WTC11 (cell line): ENCODE measurements around the gene GINM1. TPM values are rescaled to one million over a fixed set of nuclear protein-coding genes. Genes with fewer than 3 reads are reported as not detected.
A peak's percentile ranks its signal among the peaks of the same experiment; 100 is the strongest.

Experiments
- ATAC-seq: fragments of 200-7000 bp; cut with Tn5 transposase; 2 replicates; pipeline ENCODE4 v1.10.0; 2021; ENCODE audit warnings: mild to moderate bottlenecking, moderate library complexity
- Bru-seq: library from RNA; stranded (reverse); fragments of 400-500 nt; gene quantifications from one replicate; lab custom pipeline; 2021; lab: Mats Ljungman, UMichigan
- CTCF ChIA-PET: fragments of 300-600 bp; sonication (Branson Sonifier 250); formaldehyde crosslinking; loops from one replicate; lab custom pipeline; 2021; ENCODE audit warnings: antibody characterized with exemption; lab: Charles Lee
- POLR2A ChIA-PET: fragments of 350-600 bp; sonication (Branson Sonifier 250); formaldehyde crosslinking; loops from one replicate; lab custom pipeline; 2021; ENCODE audit warnings: antibody characterized with exemption; lab: Charles Lee
- DNase-seq: peaks from one replicate; pipeline ENCODE4 v3.0.0; 2021; ENCODE audit warnings: low spot score
- H3K27ac Mint-ChIP-seq: 2 replicates; pipeline ENCODE4 v1.8.0; 2021; ENCODE audit warnings: mixed read lengths
- H3K27me3 Mint-ChIP-seq: 2 replicates; pipeline ENCODE4 v1.8.0; 2021; ENCODE audit warnings: low read depth, mild to moderate bottlenecking, moderate library complexity, mixed read lengths
- H3K36me3 Mint-ChIP-seq: 2 replicates; pipeline ENCODE4 v1.8.0; 2021; ENCODE audit warnings: mixed read lengths
- H3K4me1 Mint-ChIP-seq: 2 replicates; pipeline ENCODE4 v1.8.0; 2022; ENCODE audit warnings: mixed read lengths
- H3K4me3 Mint-ChIP-seq: 2 replicates; pipeline ENCODE4 v1.8.0; 2021; ENCODE audit warnings: mild to moderate bottlenecking, moderate library complexity, mixed read lengths
- H3K9me3 Mint-ChIP-seq: 2 replicates; pipeline ENCODE4 v1.8.0; 2021; ENCODE audit warnings: mixed read lengths
- ATF6 ChIP-seq: sonication (generic); formaldehyde crosslinking; IDR thresholded peaks from 2 replicates; pipeline ENCODE4 v1.8.1; 2023; ENCODE audit warnings: mild to moderate bottlenecking, missing genetic modification reagents
- CREM ChIP-seq: sonication (generic); formaldehyde crosslinking; IDR thresholded peaks from 2 replicates; pipeline ENCODE4 v1.8.1; 2022; ENCODE audit warnings: mild to moderate bottlenecking, missing genetic modification reagents, moderate library complexity
- FOXK1 ChIP-seq: sonication (generic); formaldehyde crosslinking; IDR thresholded peaks from 2 replicates; pipeline ENCODE4 v1.8.0; 2022; ENCODE audit warnings: mild to moderate bottlenecking, moderate library complexity, missing genetic modification reagents
- FOXP1 ChIP-seq: sonication (generic); formaldehyde crosslinking; IDR thresholded peaks from 2 replicates; pipeline ENCODE4 v1.8.0; 2022; ENCODE audit warnings: missing genetic modification reagents, mild to moderate bottlenecking, moderate library complexity, borderline replicate concordance
- GABPB1 ChIP-seq: sonication (generic); formaldehyde crosslinking; IDR thresholded peaks from 2 replicates; pipeline ENCODE4 v1.8.1; 2023; ENCODE audit warnings: mild to moderate bottlenecking, missing genetic modification reagents
- JAZF1 ChIP-seq: fragments of 250-450 bp; sonication (Bioruptor Pico); IDR thresholded peaks from 2 replicates; pipeline ENCODE4 v1.9.0; 2021; ENCODE audit warnings: moderate library complexity, mild to moderate bottlenecking, inconsistent platforms
- KAT7 ChIP-seq: sonication (generic); formaldehyde crosslinking; IDR thresholded peaks from 2 replicates; pipeline ENCODE4 v1.8.1; 2023; ENCODE audit warnings: missing genetic modification reagents, mild to moderate bottlenecking, borderline replicate concordance
- NFYB ChIP-seq: sonication (generic); formaldehyde crosslinking; conservative IDR thresholded peaks from 2 replicates; pipeline ENCODE4 v1.8.0; 2022; ENCODE audit warnings: low read depth, missing genetic modification reagents
- NR2C2 ChIP-seq: sonication (generic); formaldehyde crosslinking; IDR thresholded peaks from 2 replicates; pipeline ENCODE4 v1.8.0; 2022; ENCODE audit warnings: mild to moderate bottlenecking, missing genetic modification reagents
- OVOL2 ChIP-seq: fragments of 250-450 bp; sonication (Bioruptor Pico); IDR thresholded peaks from 2 replicates; pipeline ENCODE4 v1.9.0; 2021; ENCODE audit warnings: mild to moderate bottlenecking, borderline replicate concordance
- SMAD3 ChIP-seq: sonication (generic); formaldehyde crosslinking; IDR thresholded peaks from 2 replicates; pipeline ENCODE4 v1.8.0; 2022; ENCODE audit warnings: missing genetic modification reagents, mild to moderate bottlenecking, borderline replicate concordance
- SMAD4 ChIP-seq: sonication (generic); formaldehyde crosslinking; IDR thresholded peaks from 2 replicates; pipeline ENCODE4 v1.8.0; 2022; ENCODE audit warnings: mild to moderate bottlenecking, missing genetic modification reagents
- SP1 ChIP-seq: sonication (generic); formaldehyde crosslinking; conservative IDR thresholded peaks from 2 replicates; pipeline ENCODE4 v1.8.1; 2022; ENCODE audit warnings: missing genetic modification reagents
- TEAD1 ChIP-seq: sonication (generic); formaldehyde crosslinking; IDR thresholded peaks from 2 replicates; pipeline ENCODE4 v1.8.0; 2022; ENCODE audit warnings: mild to moderate bottlenecking, missing genetic modification reagents
- TP53 ChIP-seq: sonication (generic); formaldehyde crosslinking; IDR thresholded peaks from 2 replicates; pipeline ENCODE4 v1.8.1; 2023; ENCODE audit warnings: mild to moderate bottlenecking, missing genetic modification reagents
- ZBTB21 ChIP-seq: sonication (generic); formaldehyde crosslinking; IDR thresholded peaks from 2 replicates; pipeline ENCODE4 v1.8.1; 2023; ENCODE audit warnings: mild to moderate bottlenecking, missing genetic modification reagents, borderline replicate concordance
- ZNF263 ChIP-seq: sonication (generic); formaldehyde crosslinking; IDR thresholded peaks from 2 replicates; pipeline ENCODE4 v1.8.1; 2022; ENCODE audit warnings: low read depth, mild to moderate bottlenecking, moderate library complexity, missing genetic modification reagents
- ZNF317 ChIP-seq: sonication (generic); formaldehyde crosslinking; IDR thresholded peaks from 2 replicates; pipeline ENCODE4 v1.8.1; 2023; ENCODE audit warnings: low read depth, mild to moderate bottlenecking, moderate library complexity, missing genetic modification reagents, borderline replicate concordance
- long read RNA-seq, 3 experiments: library from RNA in 1 of 3; library from capped mRNA in 1 of 3; library from polyadenylated mRNA in 1 of 3; unstranded in 2 of 3; stranded (forward) in 1 of 3; transcript quantifications; one replicate each; pipeline ENCODE4 v2.0.0, GENCODE V29; 2021
- total RNA-seq: library from RNA; stranded (reverse); gene quantifications from 3 replicates; pipeline ENCODE4 v1.2.3, GENCODE V29; 2021
- TF ChIP-seq, protein P1 (sequence below): sonication (generic); formaldehyde crosslinking; IDR thresholded peaks from 2 replicates; pipeline ENCODE4 v1.8.1; 2023; ENCODE audit warnings: mild to moderate bottlenecking, moderate library complexity, missing genetic modification reagents
- TF ChIP-seq, protein P2 (sequence below): sonication (generic); formaldehyde crosslinking; IDR thresholded peaks from 2 replicates; pipeline ENCODE4 v1.8.1; 2023; ENCODE audit warnings: mild to moderate bottlenecking, missing genetic modification reagents, moderate library complexity
- TF ChIP-seq, protein P3 (sequence below): fragments of 250-450 bp; sonication (Bioruptor Pico); IDR thresholded peaks from 2 replicates; pipeline ENCODE4 v1.8.0; 2021; ENCODE audit warnings: mild to moderate bottlenecking

The GINM1 gene
- 16.8 to 21.4 TPM (median 19.9 TPM) in 3 replicates for total RNA-seq
- percentile 83 among the genes with signal in this experiment for Bru-seq, nascent RNA
- long read RNA-seq, experiment 1, transcript GINM1-201 (8 exons, 2,024 nt), result major isoform, 61 of 76 reads
- long read RNA-seq, experiment 1, partial matches to known transcripts, result 3 of 76 reads
- long read RNA-seq, experiment 1, other reads (novel, unspliced or antisense), result 12 of 76 reads
- long read RNA-seq, experiment 2, transcript GINM1-201 (8 exons, 2,024 nt), result major isoform, 20 of 32 reads
- long read RNA-seq, experiment 2, partial matches to known transcripts, result 5 of 32 reads
- long read RNA-seq, experiment 2, other reads (novel, unspliced or antisense), result 7 of 32 reads
- long read RNA-seq, experiment 3, transcript GINM1-201 (8 exons, 2,024 nt), result major isoform, 23 of 26 reads
- long read RNA-seq, experiment 3, partial matches to known transcripts, result 2 of 26 reads
- long read RNA-seq, experiment 3, other reads (novel, unspliced or antisense), result 1 of 26 reads

GRCh38 chr6:149565527-149566409 lies at the start of gene GINM1:
GINM1 (plus strand) TSS chr6:149566375; CDS start chr6:149566415, 40 bp downstream.
- H3K36me3 Mint-ChIP-seq, result no peaks in the 10 kb centered on the region
- H3K4me3 Mint-ChIP-seq, result peak within 1 kb of the TSS; percentile 91
- ChIA-PET CTCF (interaction anchor here (0.6 to 1.5 kb wide), 11 partner anchors 11 to 364 kb away, joined by 3 to 7 read pairs (median 3); partner anchors contain the start of gene PPIL4), POLR2A (no interaction called here)
- peak; percentile 95 for DNase-seq
- TF ChIP-seq KAT7 (CRISPR knock-in tag), result no peak
- peak; percentile 51 for TF ChIP-seq GABPB1 (CRISPR knock-in tag)
- 0 out of 2 replicates have a peak, but pooled peaks have one; percentile 14 for TF ChIP-seq SP1 (CRISPR knock-in tag)
- no peaks in the 10 kb centered on the region; the same call in 1 of the 2 replicates for H3K27me3 Mint-ChIP-seq
- peaks cover 15% of the 10 kb centered on the region for H3K4me1 Mint-ChIP-seq
- no peaks in the 10 kb centered on the region for H3K9me3 Mint-ChIP-seq
- peak; percentile 92 for ATAC-seq
- peak within 1 kb of the TSS; percentile 88 for H3K27ac Mint-ChIP-seq

- POLR2A ChIA-PET, result no interaction called here
- Mint-ChIP-seq H3K36me3 (peaks cover 34% of the 10 kb centered on the region), H3K27ac (no peak overlapping the region)
Observed at GRCh38 chr6:149529650-149530049, 36.5 kb upstream of the GINM1 start.

GRCh38 chr6:149534742-149535141 lies 31.4 kb upstream of the GINM1 start:
- no peaks in the 10 kb centered on the region for H3K4me1 Mint-ChIP-seq
- CTCF ChIA-PET, result no interaction called here
- no peak for ATAC-seq
- no peaks in the 10 kb centered on the region for H3K9me3 Mint-ChIP-seq
- H3K36me3 Mint-ChIP-seq, result peaks cover 51% of the 10 kb centered on the region
- H3K4me3 Mint-ChIP-seq, result no peak overlapping the region
- H3K27me3 Mint-ChIP-seq, result no peaks in the 10 kb centered on the region
- no peak for TF ChIP-seq SP1 (CRISPR knock-in tag)
- no peak for TF ChIP-seq SMAD4 (CRISPR knock-in tag)
- TF ChIP-seq ZBTB21, result no peak
- no peak for TF ChIP-seq OVOL2
- TF ChIP-seq ZNF263, result no peak
- no peak for TF ChIP-seq TEAD1
- TF ChIP-seq, protein P1, sequence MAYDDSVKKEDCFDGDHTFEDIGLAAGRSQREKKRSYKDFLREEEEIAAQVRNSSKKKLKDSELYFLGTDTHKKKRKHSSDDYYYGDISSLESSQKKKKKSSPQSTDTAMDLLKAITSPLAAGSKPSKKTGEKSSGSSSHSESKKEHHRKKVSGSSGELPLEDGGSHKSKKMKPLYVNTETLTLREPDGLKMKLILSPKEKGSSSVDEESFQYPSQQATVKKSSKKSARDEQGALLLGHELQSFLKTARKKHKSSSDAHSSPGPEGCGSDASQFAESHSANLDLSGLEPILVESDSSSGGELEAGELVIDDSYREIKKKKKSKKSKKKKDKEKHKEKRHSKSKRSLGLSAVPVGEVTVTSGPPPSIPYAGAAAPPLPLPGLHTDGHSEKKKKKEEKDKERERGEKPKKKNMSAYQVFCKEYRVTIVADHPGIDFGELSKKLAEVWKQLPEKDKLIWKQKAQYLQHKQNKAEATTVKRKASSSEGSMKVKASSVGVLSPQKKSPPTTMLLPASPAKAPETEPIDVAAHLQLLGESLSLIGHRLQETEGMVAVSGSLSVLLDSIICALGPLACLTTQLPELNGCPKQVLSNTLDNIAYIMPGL (CRISPR knock-in tag), result no peak
- no peak for TF ChIP-seq FOXK1
- TF ChIP-seq, protein P2, sequence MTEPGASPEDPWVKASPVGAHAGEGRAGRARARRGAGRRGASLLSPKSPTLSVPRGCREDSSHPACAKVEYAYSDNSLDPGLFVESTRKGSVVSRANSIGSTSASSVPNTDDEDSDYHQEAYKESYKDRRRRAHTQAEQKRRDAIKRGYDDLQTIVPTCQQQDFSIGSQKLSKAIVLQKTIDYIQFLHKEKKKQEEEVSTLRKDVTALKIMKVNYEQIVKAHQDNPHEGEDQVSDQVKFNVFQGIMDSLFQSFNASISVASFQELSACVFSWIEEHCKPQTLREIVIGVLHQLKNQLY, result no peak
- no peak for TF ChIP-seq CREM (CRISPR knock-in tag)
- TF ChIP-seq ATF6 (CRISPR knock-in tag), result no peak
- TF ChIP-seq NR2C2 (CRISPR knock-in tag), result no peak
- TF ChIP-seq, protein P3, sequence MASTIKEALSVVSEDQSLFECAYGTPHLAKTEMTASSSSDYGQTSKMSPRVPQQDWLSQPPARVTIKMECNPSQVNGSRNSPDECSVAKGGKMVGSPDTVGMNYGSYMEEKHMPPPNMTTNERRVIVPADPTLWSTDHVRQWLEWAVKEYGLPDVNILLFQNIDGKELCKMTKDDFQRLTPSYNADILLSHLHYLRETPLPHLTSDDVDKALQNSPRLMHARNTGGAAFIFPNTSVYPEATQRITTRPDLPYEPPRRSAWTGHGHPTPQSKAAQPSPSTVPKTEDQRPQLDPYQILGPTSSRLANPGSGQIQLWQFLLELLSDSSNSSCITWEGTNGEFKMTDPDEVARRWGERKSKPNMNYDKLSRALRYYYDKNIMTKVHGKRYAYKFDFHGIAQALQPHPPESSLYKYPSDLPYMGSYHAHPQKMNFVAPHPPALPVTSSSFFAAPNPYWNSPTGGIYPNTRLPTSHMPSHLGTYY (CRISPR knock-in tag), result no peak
- no peak overlapping the region for H3K27ac Mint-ChIP-seq
- POLR2A ChIA-PET, result no interaction called here
- DNase-seq, result no peak

More at GRCh38 chr6:149529650-149530049, 36.5 kb upstream of the GINM1 start:
- H3K4me1 Mint-ChIP-seq, result no peaks in the 10 kb centered on the region
- H3K27me3 Mint-ChIP-seq, result no peaks in the 10 kb centered on the region
- TF ChIP-seq SMAD3 (CRISPR knock-in tag) (no peak), TP53 (CRISPR knock-in tag) (no peak), JAZF1 (CRISPR knock-in tag) (no peak), NFYB (CRISPR knock-in tag) (no peak), NR2C2 (CRISPR knock-in tag) (no peak), ZNF317 (CRISPR knock-in tag) (no peak), FOXP1 (CRISPR knock-in tag) (no peak)
- TF ChIP-seq, protein P3 (CRISPR knock-in tag), result no peak
- TF ChIP-seq, all 79 proteins: peak for 0
- H3K9me3 Mint-ChIP-seq, result no peaks in the 10 kb centered on the region
- CTCF ChIA-PET, result interaction anchor here (0.7 kb wide), 1 partner anchor 31 kb away, joined by 3 read pairs; no protein-coding TSS in a partner anchor
- ATAC-seq (no peak), DNase-seq (no peak)
- H3K4me3 Mint-ChIP-seq, result no peak overlapping the region
